Hematopoietic multipotent progenitor cell treated with erythropoietin and hydrocortisone succinate and interleukin-3 and kit ligand, for 6 days (in vitro differentiated cells): ENCODE measurements around the gene CD300LB.
A peak's percentile ranks its signal among the peaks of the same experiment; 100 is the strongest.
"Not testable (repeated sequence)": the region's sequence is repeated elsewhere in the genome, so short reads cannot be mapped to it uniquely, and the experiment has no call there.

Experiments
- DNase-seq: peaks from one replicate; pipeline ENCODE4 v3.0.0-alpha.2; 2015

The CD300LB gene

GRCh38 chr17:74488276-74488675, 43.0 kb downstream of the CD300LB start:
- not testable (repeated sequence) for DNase-seq

GRCh38 chr17:74485841-74486240, 45.4 kb downstream of the CD300LB start:
- no peak for DNase-seq

DNA sequence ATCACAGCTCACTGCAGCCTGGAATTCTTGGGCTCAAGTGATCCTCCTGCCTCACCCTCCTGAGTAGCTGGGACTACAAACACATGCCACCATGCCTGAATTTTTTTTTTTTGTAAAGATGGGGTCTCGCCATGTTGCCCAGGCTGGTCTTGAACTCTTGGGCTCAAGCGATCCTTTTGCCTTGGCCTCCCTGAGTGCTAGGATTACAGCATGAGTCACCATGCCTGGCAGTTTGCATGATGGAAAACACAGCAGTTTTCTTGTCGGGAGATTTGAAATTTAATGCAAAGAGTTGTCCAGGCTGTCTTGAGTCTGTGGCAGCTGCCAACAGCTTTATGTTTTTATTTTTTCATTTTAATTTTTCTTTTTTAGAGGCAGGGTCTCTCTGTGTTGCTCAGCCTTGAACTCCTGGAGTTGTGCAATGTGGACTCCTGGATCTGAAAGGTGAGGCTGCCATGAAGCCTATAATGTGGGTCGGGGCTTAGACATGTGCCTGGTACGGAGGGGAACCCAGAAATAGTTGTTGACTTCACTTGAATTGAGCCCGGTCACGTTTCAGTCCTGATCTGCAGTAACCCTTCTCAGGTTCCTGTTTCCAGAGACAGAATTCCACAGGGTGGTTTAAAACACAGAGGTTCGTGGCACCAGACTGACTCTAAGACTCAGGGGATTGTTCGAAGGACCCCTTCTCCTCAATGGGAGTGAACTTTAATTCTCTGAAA, 46.1 kb downstream of the CD300LB start:
- DNase-seq = no peak

- no peak for DNase-seq
Measured at GRCh38 chr17:74484066-74484465, 47.2 kb downstream of the CD300LB start.

GRCh38 chr17:74481621-74482020, 49.7 kb downstream of the CD300LB start:
- no peak for DNase-seq

DNA sequence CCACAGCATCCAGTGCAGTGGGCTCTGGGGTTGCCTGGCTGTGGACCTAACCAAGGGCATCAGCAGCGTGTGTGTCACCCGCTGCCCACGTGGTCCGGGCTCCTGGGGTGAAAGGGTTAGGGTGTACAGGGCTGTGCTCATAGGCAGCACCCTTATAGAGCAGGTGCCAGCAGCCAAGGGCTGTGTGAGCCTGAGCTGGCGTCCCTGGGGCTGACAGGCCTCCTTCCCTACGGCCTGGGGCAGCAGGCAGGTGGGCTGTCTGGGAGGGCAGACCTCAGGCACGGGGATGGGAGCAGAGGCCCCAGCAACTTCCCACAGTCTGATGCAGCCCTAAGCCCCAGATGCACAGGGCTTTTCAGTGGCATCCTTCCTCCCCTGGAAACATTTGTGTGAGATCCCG, 51.0 kb downstream of the CD300LB start:
- no peak for DNase-seq

GRCh38 chr17:74478420-74479100, 52.7 kb downstream of the CD300LB start:
- DNase-seq = peak; percentile 51

DNA sequence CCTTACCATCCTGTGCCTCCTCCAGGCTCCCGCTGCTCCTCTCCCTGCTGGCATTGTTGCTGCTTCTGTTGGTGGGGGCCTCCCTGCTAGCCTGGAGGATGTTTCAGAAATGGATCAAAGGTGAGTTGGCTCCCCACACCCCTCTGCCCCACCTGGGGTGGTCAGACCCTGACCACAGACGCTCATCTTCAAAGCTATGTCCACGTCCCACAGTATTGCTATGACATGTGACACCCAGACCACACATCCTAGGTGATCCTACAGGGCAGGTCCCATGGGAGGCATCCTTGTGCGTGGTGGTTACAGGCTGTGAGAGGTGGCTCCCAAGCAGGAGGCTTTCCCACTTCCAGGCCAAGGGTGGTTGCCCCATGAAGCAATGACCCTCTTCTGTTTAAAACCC, 53.9 kb downstream of the CD300LB start:
- no peak for DNase-seq

GRCh38 chr17:74475189-74475588, 56.1 kb downstream of the CD300LB start:
- no peak for DNase-seq

DNA sequence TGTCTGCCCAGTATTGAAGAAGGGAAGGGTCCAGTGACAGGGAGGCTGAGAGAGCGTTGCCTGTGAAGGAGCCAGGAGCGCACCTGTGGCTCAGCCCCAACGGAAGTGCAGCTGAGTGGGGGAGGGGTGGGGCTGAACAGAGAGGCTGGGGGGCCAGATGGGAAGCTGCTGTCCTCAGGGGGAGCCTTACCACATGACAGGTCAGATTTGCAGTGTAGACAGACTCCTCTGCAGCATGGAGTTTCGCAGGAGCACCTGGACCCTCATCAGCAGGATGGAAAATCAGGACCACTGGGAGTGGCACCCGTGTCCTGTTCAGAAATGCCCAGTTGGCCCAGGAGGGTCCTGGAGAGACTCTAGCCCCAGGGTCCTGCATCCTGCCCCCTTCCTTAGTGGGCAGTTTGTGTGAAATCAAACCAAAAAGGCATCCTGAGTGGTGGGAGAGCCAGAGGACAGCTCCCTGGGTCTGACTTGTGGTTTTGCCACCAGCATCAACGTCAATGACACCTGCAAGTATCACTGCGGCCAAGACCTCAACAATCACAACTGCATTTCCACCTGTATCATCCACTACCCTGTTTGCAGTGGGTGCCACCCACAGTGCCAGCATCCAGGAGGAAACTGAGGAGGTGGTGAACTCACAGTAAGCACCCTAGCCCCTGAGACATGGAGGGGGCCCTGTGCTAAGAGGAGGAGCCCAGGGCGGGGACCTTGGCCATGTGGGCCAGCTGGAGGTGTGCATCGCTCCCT, 57.1 kb downstream of the CD300LB start:
- no peak for DNase-seq

DNA sequence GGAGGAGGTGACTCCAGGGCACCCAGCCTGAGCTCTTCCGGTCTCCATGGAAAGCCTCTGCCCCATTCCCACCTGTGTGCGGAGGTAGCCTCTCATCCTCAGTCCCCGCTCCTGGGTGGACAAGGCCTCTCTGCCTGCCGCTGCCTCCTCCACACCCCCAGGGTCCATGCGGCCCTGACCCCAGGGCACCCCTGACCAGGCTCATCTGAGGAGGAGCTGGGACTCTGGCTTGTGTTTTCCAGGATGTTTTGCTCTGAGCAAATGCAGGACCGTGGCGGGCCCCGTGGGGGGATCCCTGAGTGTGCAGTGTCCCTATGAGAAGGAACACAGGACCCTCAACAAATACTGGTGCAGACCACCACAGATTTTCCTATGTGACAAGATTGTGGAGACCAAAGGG, 58.0 kb downstream of the CD300LB start:
- no peak for DNase-seq

DNA sequence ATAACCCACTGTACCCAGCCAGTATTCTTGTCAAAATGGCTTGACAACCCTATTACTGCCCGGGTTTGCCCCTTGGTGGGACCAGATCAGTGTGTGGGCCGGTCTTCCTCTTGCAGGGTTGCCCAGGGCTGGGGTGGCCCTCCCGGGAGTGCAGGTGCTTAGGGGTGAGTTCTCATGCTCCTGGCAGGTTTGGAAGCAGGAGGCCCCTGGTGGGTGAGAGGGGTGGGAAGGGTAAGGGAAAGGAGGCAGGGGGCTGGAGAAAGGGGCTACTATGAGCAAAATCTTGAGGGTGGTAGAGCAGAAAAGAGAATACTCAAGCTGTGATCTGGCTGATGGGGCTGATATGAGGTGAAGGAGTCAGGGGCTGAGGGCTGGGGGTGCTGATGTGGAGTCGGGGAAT, 58.4 kb downstream of the CD300LB start:
- DNase-seq = no peak

GRCh38 chr17:74471341-74471740, 59.9 kb downstream of the CD300LB start:
- DNase-seq = no peak
